CD4-positive, alpha-beta T cell treated with Interleukin-1 beta for 1 hour (primary cell): ENCODE data around the gene DUSP8.
"Not testable (repeated sequence)": the region's sequence is repeated elsewhere in the genome, so short reads cannot be mapped to it uniquely, and the experiment has no call there.

Source experiments
- DNase-seq, 2 donors: peaks; one replicate each; pipeline ENCODE4 v3.0.0-alpha.2; 2020 to 2022

Gene DUSP8

GRCh38 chr11:1589191-1589963 lies 17.3 kb upstream of the DUSP8 start:
- DNase-seq: peak; percentile 48 to 60

GRCh38 chr11:1586699-1587098 lies 14.6 kb upstream of the DUSP8 start:
- no peak for DNase-seq

GRCh38 chr11:1584661-1585370 lies 12.7 kb upstream of the DUSP8 start, which contains the start of gene KRTAP5-1:
Gene KRTAP5-1 (minus strand): TSS chr11:1585283. CDS start chr11:1585249, 34 bp downstream.
- DNase-seq: not testable (repeated sequence)

GRCh38 chr11:1582909-1583308 lies 10.8 kb upstream of the DUSP8 start:
- DNase-seq: not testable (repeated sequence)

- DNase-seq: no peak
Observed at GRCh38 chr11:1581976-1582375, 9.9 kb upstream of the DUSP8 start.

GRCh38 chr11:1576825-1577224 lies 4.8 kb upstream of the DUSP8 start:
- DNase-seq: no peak

GRCh38 chr11:1575756-1576155 lies 3.7 kb upstream of the DUSP8 start:
- not testable (repeated sequence) for DNase-seq

- no peak for DNase-seq
Observed at GRCh38 chr11:1574933-1575242, 2.8 kb upstream of the DUSP8 start.

- peak; percentile 68 to 71 for DNase-seq
Observed at GRCh38 chr11:1574238-1574932, 2.3 kb upstream of the DUSP8 start.

- no peak for DNase-seq
Observed at GRCh38 chr11:1573903-1574237, 1.8 kb upstream of the DUSP8 start.

GRCh38 chr11:1573077-1573902 lies 1.2 kb upstream of the DUSP8 start:
- DNase-seq: peak; percentile 54 to 64

- DNase-seq: no peak
Observed at GRCh38 chr11:1571760-1572196, 293 bp downstream of the DUSP8 start.

- peak; percentile 41 to 50 for DNase-seq
Observed at GRCh38 chr11:1570896-1571759, 943 bp downstream of the DUSP8 start.

- DNase-seq: no peak
Observed at GRCh38 chr11:1570531-1570895, 1.6 kb downstream of the DUSP8 start.

GRCh38 chr11:1570001-1570453 lies 2.0 kb downstream of the DUSP8 start:
- no peak for DNase-seq

GRCh38 chr11:1569251-1569780 lies 2.8 kb downstream of the DUSP8 start:
- no peak for DNase-seq

GRCh38 chr11:1568441-1568911 lies 3.6 kb downstream of the DUSP8 start:
- peak; percentile 77 to 78 for DNase-seq

- no peak for DNase-seq
Observed at GRCh38 chr11:1567721-1568100, 4.4 kb downstream of the DUSP8 start.

GRCh38 chr11:1567052-1567720 lies 4.9 kb downstream of the DUSP8 start:
- DNase-seq: no peak

- no peak for DNase-seq
Observed at GRCh38 chr11:1566381-1567051, 5.6 kb downstream of the DUSP8 start.
